Astrocyte (in vitro differentiated cells and primary cell): ENCODE measurements around the gene BANK1.

ENCODE experiments used
- EZH2 ChIP-seq: IDR thresholded peaks from 2 replicates; pipeline ENCODE4 v1.6.1; 2012; ENCODE audit warnings: mild to moderate bottlenecking, low read length, inconsistent platforms; ENCODE audit not compliant: insufficient read depth
- TF ChIP-seq, protein P1 (sequence below): IDR thresholded peaks from 2 replicates; pipeline ENCODE4 v1.5.1; 2011; ENCODE audit warnings: low read depth, mild to moderate bottlenecking, inconsistent platforms, low read length, moderate library complexity; ENCODE audit not compliant: insufficient read depth

DNA sequence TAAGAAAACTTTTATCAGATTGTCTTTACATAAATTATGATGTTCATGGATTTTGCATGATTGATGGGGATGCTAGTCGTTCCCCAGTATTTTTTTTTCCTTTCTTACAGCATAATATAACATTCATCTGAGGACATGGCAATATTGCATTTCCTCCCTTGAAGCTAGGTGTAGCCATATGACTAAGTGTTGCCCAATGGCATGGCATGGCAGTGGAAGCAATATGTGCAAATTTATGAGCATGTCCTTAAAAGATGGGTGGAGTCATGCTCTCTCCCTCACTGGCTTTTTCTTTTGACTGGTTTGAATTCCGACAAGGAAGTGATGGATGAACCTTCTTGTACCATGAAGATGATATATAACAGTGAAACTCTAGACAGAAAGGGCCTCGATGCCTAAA lies 96.3 kb downstream of the BANK1 start:
- TF ChIP-seq, protein P1, sequence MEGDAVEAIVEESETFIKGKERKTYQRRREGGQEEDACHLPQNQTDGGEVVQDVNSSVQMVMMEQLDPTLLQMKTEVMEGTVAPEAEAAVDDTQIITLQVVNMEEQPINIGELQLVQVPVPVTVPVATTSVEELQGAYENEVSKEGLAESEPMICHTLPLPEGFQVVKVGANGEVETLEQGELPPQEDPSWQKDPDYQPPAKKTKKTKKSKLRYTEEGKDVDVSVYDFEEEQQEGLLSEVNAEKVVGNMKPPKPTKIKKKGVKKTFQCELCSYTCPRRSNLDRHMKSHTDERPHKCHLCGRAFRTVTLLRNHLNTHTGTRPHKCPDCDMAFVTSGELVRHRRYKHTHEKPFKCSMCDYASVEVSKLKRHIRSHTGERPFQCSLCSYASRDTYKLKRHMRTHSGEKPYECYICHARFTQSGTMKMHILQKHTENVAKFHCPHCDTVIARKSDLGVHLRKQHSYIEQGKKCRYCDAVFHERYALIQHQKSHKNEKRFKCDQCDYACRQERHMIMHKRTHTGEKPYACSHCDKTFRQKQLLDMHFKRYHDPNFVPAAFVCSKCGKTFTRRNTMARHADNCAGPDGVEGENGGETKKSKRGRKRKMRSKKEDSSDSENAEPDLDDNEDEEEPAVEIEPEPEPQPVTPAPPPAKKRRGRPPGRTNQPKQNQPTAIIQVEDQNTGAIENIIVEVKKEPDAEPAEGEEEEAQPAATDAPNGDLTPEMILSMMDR: no peak
- no peak for TF ChIP-seq EZH2
